HPDE6-E6E7 (cell line): Measurements from ENCODE around the gene NR6A1.

Source experiments
- DNase-seq: peaks from one replicate; pipeline ENCODE4 v3.0.0; 2011; ENCODE audit warnings: missing footprints; ENCODE audit errors: extremely low spot score

Gene NR6A1

GRCh38 chr9:124490004-124490403 lies 281.1 kb downstream of the NR6A1 start:
- no peak for DNase-seq

- no peak for DNase-seq
Observed at GRCh38 chr9:124489222-124489621, 281.9 kb downstream of the NR6A1 start.

GRCh38 chr9:124488641-124489210 lies 282.4 kb downstream of the NR6A1 start:
- no peak for DNase-seq

- DNase-seq: no peak
Observed at GRCh38 chr9:124487260-124488182, 283.6 kb downstream of the NR6A1 start.

GRCh38 chr9:124486778-124487259 lies 284.3 kb downstream of the NR6A1 start:
- no peak for DNase-seq

GRCh38 chr9:124485936-124486335 lies 285.2 kb downstream of the NR6A1 start:
- no peak for DNase-seq

GRCh38 chr9:124485201-124485600 lies 285.9 kb downstream of the NR6A1 start:
- DNase-seq: no peak

- no peak for DNase-seq
Observed at GRCh38 chr9:124483481-124483880, 287.6 kb downstream of the NR6A1 start.

GRCh38 chr9:124482431-124483031 lies 288.6 kb downstream of the NR6A1 start:
- DNase-seq: peak; percentile 36

- DNase-seq: no peak
Observed at GRCh38 chr9:124481115-124481514, 290.0 kb downstream of the NR6A1 start.

- DNase-seq: peak; percentile 56
Observed at GRCh38 chr9:124480621-124480981, 290.5 kb downstream of the NR6A1 start.

- no peak for DNase-seq
Observed at GRCh38 chr9:124479947-124480620, 291.0 kb downstream of the NR6A1 start.

- no peak for DNase-seq
Observed at GRCh38 chr9:124479371-124479770, 291.7 kb downstream of the NR6A1 start.

- DNase-seq: no peak
Observed at GRCh38 chr9:124478354-124478753, 292.8 kb downstream of the NR6A1 start.

GRCh38 chr9:124477648-124478285 lies 293.3 kb downstream of the NR6A1 start:
- DNase-seq: no peak

GRCh38 chr9:124477211-124477647 lies 293.9 kb downstream of the NR6A1 start:
- no peak for DNase-seq

- no peak for DNase-seq
Observed at GRCh38 chr9:124475868-124476690, 295.0 kb downstream of the NR6A1 start.

GRCh38 chr9:124475158-124475867 lies 295.8 kb downstream of the NR6A1 start:
- DNase-seq: no peak

- DNase-seq: no peak
Observed at GRCh38 chr9:124474151-124474550, 297.0 kb downstream of the NR6A1 start.

GRCh38 chr9:124473310-124473709 lies 297.8 kb downstream of the NR6A1 start:
- no peak for DNase-seq
